Measurements from ENCODE around the gene KANK3. TPM values are rescaled to one million over a fixed set of nuclear protein-coding genes. Genes with fewer than 3 reads are reported as not detected.
"Not testable (repeated sequence)": the region's sequence is repeated elsewhere in the genome, so short reads cannot be mapped to it uniquely, and the experiment has no call there.

Gene KANK3
- total RNA-seq, 1 donor from 2014 or later, result 10.4 TPM

DNA sequence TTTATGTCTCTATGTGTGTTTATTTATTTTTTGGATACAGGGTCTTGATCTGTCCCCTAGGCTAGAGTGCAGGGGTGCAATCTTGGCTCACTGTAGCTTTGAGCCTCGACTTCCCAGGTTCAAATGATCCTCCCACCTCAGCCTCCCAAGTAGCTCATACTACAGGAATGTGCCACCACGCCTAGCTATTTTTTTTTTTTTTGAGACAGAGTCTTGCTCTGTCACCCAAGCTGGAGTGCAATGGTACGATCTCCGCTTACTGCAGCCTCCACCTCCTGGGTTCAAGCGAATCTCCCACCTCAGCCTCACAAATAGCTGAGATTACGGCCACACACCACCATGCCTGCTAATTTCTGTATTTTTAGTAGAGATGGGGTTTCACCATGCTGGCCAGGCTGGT, 15.9 kb upstream of the KANK3 start:
- H3K36me3 ChIP-seq (ENCODE audit: control insufficient read depth in 3 of 3, insufficient read depth in 3 of 3, low read length in 3 of 3), result no peaks in the 10 kb centered on the region
- peaks cover 0 to 3% (median 0%) of the 10 kb centered on the region in 3 donors for H3K9me3 ChIP-seq (ENCODE audit: control insufficient read depth in 3 of 3, low read length in 3 of 3)
- no peak overlapping the region for H3K4me3 ChIP-seq (ENCODE audit: low read length in 3 of 3)
- H3K27ac ChIP-seq (ENCODE audit: low read depth, low read length), result no peak overlapping the region
- H3K27me3 ChIP-seq (ENCODE audit: control insufficient read depth in 3 of 3, insufficient read depth in 3 of 3, low read length in 3 of 3), result no peaks in the 10 kb centered on the region
- peaks cover 17 to 31% (median 26%) of the 10 kb centered on the region in 3 donors for H3K4me1 ChIP-seq (ENCODE audit: control insufficient read depth in 3 of 3, insufficient read depth in 3 of 3, low read length in 3 of 3)
- H3K9ac ChIP-seq (ENCODE audit: low read depth in 1 of 3, low read length in 3 of 3), result no peak overlapping the region

DNA sequence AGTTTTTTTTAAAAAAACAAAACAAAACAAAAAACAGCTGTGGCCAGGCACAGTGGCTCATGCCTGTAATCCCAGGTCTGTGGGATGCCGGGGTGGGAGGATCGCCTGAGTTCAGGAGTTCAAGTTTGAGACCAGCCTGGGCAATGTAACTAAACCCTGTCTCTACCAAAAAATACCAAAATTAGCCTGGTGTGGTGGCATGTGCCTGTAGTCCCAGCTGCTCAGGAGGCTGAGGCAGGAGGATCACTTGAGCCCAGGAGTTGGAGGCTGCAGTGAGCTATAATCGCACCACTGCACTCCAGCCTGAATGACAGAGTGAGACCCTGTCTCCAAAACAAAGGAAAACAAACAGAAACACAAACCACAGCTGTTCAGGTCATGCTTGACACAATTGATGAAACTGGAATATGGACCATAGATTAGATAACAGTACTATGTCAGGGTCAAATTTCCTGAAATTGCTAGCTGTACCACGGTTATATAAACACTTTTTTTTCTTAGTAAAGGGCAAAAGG, 14.0 kb upstream of the KANK3 start:
- Histone ChIP-seq H3K9ac (ENCODE audit: low read depth in 1 of 3, low read length in 3 of 3) (no peak overlapping the region), H3K9me3 (ENCODE audit: control insufficient read depth in 3 of 3, low read length in 3 of 3) (peaks cover 0 to 3% (median 0%) of the 10 kb centered on the region in 3 donors), H3K4me1 (ENCODE audit: control insufficient read depth in 3 of 3, insufficient read depth in 3 of 3, low read length in 3 of 3) (peaks cover 11 to 20% (median 18%) of the 10 kb centered on the region in 3 donors), H3K36me3 (ENCODE audit: control insufficient read depth in 3 of 3, insufficient read depth in 3 of 3, low read length in 3 of 3) (no peaks in the 10 kb centered on the region), H3K27me3 (ENCODE audit: control insufficient read depth in 3 of 3, insufficient read depth in 3 of 3, low read length in 3 of 3) (no peaks in the 10 kb centered on the region), H3K4me3 (ENCODE audit: low read length in 3 of 3) (no peak overlapping the region), H3K27ac (ENCODE audit: low read depth, low read length) (no peak overlapping the region)

DNA sequence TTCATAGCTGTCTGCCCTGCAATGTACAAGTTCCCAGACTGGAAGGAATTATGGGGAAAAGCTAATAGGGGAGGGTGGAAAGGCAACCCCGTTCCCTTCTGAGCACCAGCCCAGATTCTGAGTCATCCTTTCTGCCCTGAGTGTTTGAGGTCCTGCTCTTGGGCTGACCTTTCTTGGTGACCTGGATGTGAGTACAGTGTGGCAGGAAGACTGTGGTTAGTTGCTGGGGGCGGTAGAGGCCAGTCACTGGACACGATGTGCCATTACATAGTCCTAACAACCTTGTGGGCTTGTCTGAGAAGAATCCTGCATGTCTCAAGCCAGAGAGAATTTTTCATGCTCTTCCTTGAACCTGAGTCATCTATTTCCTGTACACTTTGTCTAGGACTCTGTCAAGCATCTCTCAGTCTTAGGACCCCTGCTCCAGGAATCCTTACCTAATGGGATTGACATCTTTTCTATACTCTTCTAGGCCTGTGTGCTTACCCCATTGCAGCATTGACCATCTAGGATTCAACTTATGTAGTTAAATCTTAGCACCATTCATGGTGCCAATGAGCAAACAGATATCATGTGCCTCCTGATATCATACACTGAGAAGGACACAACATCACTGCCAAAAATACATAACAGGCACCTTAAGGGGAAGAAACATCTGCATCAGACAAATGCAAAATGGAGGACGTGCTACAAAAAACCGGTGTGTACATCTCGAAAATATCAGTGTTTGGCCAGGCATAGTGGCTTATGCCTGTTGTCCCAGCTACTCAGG, 12.8 kb upstream of the KANK3 start:
- Histone ChIP-seq H3K27ac (ENCODE audit: low read depth, low read length) (peak overlapping the region; percentile 59), H3K4me3 (ENCODE audit: low read length in 3 of 3) (no peak overlapping the region), H3K4me1 (ENCODE audit: control insufficient read depth in 3 of 3, insufficient read depth in 3 of 3, low read length in 3 of 3) (peaks cover 6 to 14% (median 13%) of the 10 kb centered on the region in 3 donors), H3K9me3 (ENCODE audit: control insufficient read depth in 3 of 3, low read length in 3 of 3) (peaks cover 0 to 3% (median 0%) of the 10 kb centered on the region in 3 donors), H3K36me3 (ENCODE audit: control insufficient read depth in 3 of 3, insufficient read depth in 3 of 3, low read length in 3 of 3) (no peaks in the 10 kb centered on the region), H3K27me3 (ENCODE audit: control insufficient read depth in 3 of 3, insufficient read depth in 3 of 3, low read length in 3 of 3) (no peaks in the 10 kb centered on the region), H3K9ac (ENCODE audit: low read depth in 1 of 3, low read length in 3 of 3) (no peak overlapping the region)

DNA sequence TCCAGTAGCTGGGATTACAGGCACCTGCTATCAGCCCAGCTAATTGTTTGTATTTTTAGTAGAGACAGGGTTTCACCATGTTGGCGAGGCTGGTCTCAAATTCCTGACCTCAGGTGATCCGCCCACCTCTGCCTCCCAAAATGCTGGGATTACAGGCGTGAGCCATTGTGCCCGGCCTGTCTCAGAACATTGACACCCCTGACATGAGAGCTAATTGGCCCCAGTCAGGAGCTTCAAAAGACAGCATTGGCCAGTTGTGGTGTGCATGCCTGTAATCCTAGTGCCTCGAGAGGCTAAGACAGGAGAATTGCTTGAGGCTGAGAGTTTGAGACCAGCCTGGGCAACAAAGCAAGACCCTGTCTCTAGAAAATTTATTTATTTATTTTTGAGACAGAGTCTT, 9.8 kb upstream of the KANK3 start:
- not testable (repeated sequence) for H3K4me3 ChIP-seq (ENCODE audit: low read length in 3 of 3); H3K36me3 ChIP-seq (ENCODE audit: control insufficient read depth in 3 of 3, insufficient read depth in 3 of 3, low read length in 3 of 3); H3K27ac ChIP-seq (ENCODE audit: low read depth, low read length)

DNA sequence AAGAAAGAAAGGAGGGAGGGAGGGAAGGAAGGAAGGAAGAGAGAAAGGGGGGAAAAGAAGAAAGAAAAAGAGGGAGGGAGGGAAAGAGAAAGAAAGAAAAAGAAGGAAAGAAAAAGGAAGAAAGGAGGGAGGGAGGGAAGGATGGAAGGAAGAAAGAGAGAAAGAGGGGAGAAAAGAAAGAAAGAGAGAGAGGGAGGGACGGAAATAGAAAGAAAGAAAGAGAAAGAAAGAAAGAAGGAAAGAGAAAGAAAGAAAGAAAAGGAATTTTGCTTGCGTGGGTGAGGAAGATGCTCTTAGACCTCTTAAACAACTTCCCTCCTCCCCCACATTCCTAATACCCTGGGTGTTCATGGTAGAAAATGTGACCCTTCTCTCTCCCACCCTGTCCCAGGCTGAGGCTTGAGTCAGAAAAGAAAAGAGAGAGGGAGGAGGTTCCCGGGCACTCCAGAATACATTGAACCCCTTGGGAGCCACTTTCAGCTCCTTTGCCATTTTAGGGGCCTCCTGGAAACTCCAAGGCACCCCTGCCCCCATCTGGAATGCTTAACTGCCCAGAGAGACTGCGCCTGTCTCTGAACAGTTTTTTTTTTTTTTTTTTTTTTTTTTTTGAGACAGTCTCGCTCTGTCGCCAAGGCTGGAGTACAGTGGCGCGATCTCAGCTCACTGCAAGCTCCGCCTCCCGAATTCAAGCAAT, 9.2 kb upstream of the KANK3 start:
- Histone ChIP-seq H3K4me3 (ENCODE audit: low read length in 3 of 3) (peak overlapping the region in 1 of 3 donors; percentile 3), H3K4me1 (ENCODE audit: control insufficient read depth in 3 of 3, insufficient read depth in 3 of 3, low read length in 3 of 3) (peaks cover 9 to 18% (median 17%) of the 10 kb centered on the region in 3 donors), H3K27ac (ENCODE audit: low read depth, low read length) (no peak overlapping the region), H3K36me3 (ENCODE audit: control insufficient read depth in 3 of 3, insufficient read depth in 3 of 3, low read length in 3 of 3) (no peaks in the 10 kb centered on the region), H3K9ac (ENCODE audit: low read depth in 1 of 3, low read length in 3 of 3) (peak overlapping the region in 2 of 3 donors; percentile 16 to 20), H3K9me3 (ENCODE audit: control insufficient read depth in 3 of 3, low read length in 3 of 3) (peaks cover 0 to 3% (median 0%) of the 10 kb centered on the region in 3 donors), H3K27me3 (ENCODE audit: control insufficient read depth in 3 of 3, insufficient read depth in 3 of 3, low read length in 3 of 3) (no peaks in the 10 kb centered on the region)

More for the DNA sequence above, 9.8 kb upstream of the KANK3 start:
- H3K4me1 ChIP-seq (ENCODE audit: control insufficient read depth in 3 of 3, insufficient read depth in 3 of 3, low read length in 3 of 3), result peaks cover 6 to 15% (median 14%) of the 10 kb centered on the region in 3 donors
- not testable (repeated sequence) for H3K9me3 ChIP-seq (ENCODE audit: control insufficient read depth in 3 of 3, low read length in 3 of 3); H3K27me3 ChIP-seq (ENCODE audit: control insufficient read depth in 3 of 3, insufficient read depth in 3 of 3, low read length in 3 of 3)
- peak overlapping the region in 1 of 3 donors; percentile 33 for H3K9ac ChIP-seq (ENCODE audit: low read depth in 1 of 3, low read length in 3 of 3)

DNA sequence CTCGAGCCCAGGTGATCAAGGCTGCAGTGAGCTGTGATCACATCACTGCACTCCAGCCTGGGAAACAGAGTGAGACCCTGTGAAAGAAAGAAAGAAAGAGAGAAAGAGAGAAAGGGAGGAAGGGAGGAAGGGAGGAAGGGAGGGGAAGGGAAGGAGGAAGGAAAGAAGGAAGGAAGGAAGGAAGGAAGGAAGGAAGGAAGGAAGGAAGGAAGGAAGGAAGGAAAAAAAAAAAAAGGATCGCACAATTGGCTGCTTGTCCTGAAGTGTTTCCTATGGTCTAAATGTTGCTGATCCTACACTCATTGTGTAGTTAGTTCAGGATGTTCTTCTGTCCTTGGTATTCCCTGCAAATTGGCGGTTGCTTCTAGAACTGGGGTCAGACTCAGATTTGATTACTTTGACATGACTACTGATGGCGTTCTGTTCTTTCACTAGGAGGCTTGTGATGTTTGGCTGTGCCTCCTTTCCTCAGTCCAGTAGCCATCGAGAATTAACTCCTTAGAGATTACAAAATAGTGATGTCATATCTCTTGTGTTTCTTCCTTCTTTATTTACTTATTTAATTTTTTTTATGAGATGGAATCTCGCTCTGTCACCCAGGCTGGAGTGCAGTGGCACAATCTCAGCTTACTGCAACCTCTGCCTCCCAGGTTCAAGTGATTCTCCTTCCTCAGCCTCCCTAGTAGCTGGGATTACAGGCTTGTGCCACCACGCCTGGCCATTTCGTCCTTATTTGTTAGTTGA, 6.7 kb upstream of the KANK3 start:
- H3K27ac ChIP-seq (ENCODE audit: low read depth, low read length); H3K27me3 ChIP-seq (ENCODE audit: control insufficient read depth in 3 of 3, insufficient read depth in 3 of 3, low read length in 3 of 3); H3K4me3 ChIP-seq (ENCODE audit: low read length in 3 of 3); H3K36me3 ChIP-seq (ENCODE audit: control insufficient read depth in 3 of 3, insufficient read depth in 3 of 3, low read length in 3 of 3); H3K9ac ChIP-seq (ENCODE audit: low read depth in 1 of 3, low read length in 3 of 3); H3K9me3 ChIP-seq (ENCODE audit: control insufficient read depth in 3 of 3, low read length in 3 of 3): not testable (repeated sequence)
- peaks cover 7 to 15% (median 9%) of the 10 kb centered on the region in 3 donors for H3K4me1 ChIP-seq (ENCODE audit: control insufficient read depth in 3 of 3, insufficient read depth in 3 of 3, low read length in 3 of 3)

DNA sequence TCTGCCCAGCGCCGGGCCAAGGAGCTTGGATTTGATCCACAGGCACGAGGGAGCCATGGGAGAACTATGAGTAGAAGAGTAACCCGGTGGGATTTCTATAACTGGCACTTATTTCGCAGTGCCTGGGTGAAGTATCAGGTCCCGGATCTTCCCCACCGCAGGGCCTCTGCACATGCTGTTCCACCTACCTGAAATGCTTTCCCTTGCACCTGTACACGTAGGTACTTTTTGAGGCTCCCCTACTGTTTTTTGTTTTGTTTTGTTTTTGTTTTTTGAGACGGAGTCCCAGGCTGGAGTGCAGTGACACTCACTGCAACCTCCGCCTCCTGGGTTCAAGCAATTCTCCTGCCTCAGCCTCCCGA, 402 bp upstream of the KANK3 start:
- Histone ChIP-seq H3K27me3 (ENCODE audit: control insufficient read depth in 3 of 3, insufficient read depth in 3 of 3, low read length in 3 of 3) (peaks cover 15 to 28% (median 16%) of the 10 kb centered on the region in 3 donors), H3K9ac (ENCODE audit: low read depth in 1 of 3, low read length in 3 of 3) (no peak overlapping the region), H3K27ac (ENCODE audit: low read depth, low read length) (no peak overlapping the region), H3K9me3 (ENCODE audit: control insufficient read depth in 3 of 3, low read length in 3 of 3) (no peaks in the 10 kb centered on the region), H3K4me3 (ENCODE audit: low read length in 3 of 3) (peak overlapping the region in 2 of 3 donors; percentile 6 to 61), H3K36me3 (ENCODE audit: control insufficient read depth in 3 of 3, insufficient read depth in 3 of 3, low read length in 3 of 3) (no peaks in the 10 kb centered on the region), H3K4me1 (ENCODE audit: control insufficient read depth in 3 of 3, insufficient read depth in 3 of 3, low read length in 3 of 3) (peaks cover 3 to 10% (median 4%) of the 10 kb centered on the region in 3 donors)

DNA sequence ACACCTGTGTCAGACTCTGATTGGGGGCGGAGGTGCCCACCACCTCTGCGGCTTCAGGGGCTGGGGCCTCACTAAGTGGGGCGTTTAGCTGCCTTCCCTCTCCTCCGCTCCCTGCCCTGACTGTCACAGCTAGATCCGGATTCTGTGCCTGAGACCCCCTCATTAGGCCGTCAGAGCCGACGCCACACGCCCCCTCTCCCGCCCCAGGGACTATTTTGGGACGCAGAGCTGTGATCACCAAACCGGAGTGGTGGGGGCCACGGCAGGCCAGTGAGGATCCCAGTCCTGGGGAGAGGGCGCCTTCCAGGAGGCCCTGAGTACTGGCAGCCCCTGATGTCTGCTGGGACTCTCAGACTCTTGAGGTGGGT, 762 bp downstream of the KANK3 start:
- H3K36me3 ChIP-seq (ENCODE audit: control insufficient read depth in 3 of 3, insufficient read depth in 3 of 3, low read length in 3 of 3), result no peaks in the 10 kb centered on the region
- H3K27ac ChIP-seq (ENCODE audit: low read depth, low read length), result peak overlapping the region; percentile 86
- H3K27me3 ChIP-seq (ENCODE audit: control insufficient read depth in 3 of 3, insufficient read depth in 3 of 3, low read length in 3 of 3), result peaks cover 16 to 36% (median 19%) of the 10 kb centered on the region in 3 donors
- H3K9me3 ChIP-seq (ENCODE audit: control insufficient read depth in 3 of 3, low read length in 3 of 3), result no peaks in the 10 kb centered on the region
- peak overlapping the region; percentile 20 to 68 (median 51) for H3K4me3 ChIP-seq (ENCODE audit: low read length in 3 of 3)
- H3K4me1 ChIP-seq (ENCODE audit: control insufficient read depth in 3 of 3, insufficient read depth in 3 of 3, low read length in 3 of 3), result peaks cover 0 to 7% (median 3%) of the 10 kb centered on the region in 3 donors
- H3K9ac ChIP-seq (ENCODE audit: low read depth in 1 of 3, low read length in 3 of 3), result peak overlapping the region in 2 of 3 donors; percentile 56 to 68

DNA sequence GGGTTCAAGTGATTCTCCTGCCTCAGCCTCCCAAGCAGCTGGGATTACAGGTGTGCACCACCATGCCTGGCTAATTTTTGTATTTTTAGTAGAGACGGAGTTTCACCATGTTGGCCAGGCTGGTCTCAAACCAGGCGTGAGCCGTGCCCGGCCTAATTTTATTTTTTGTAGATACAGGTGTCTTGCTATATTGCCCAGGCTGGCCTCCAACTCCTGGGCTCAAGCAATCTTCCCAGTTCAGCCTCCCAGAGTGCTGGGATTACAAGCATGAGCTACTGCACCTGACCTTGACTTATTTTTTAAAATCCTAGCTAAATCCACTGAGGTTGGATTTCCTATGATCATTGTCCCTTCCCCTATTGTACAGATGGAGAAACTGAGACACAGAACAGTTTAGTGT, 1.6 kb downstream of the KANK3 start:
- peak overlapping the region in 1 of 3 donors; percentile 38 for H3K4me3 ChIP-seq (ENCODE audit: low read length in 3 of 3)
- H3K36me3 ChIP-seq (ENCODE audit: control insufficient read depth in 3 of 3, insufficient read depth in 3 of 3, low read length in 3 of 3); H3K9ac ChIP-seq (ENCODE audit: low read depth in 1 of 3, low read length in 3 of 3); H3K9me3 ChIP-seq (ENCODE audit: control insufficient read depth in 3 of 3, low read length in 3 of 3); H3K4me1 ChIP-seq (ENCODE audit: control insufficient read depth in 3 of 3, insufficient read depth in 3 of 3, low read length in 3 of 3): not testable (repeated sequence)
- H3K27ac ChIP-seq (ENCODE audit: low read depth, low read length), result peak overlapping the region; percentile 86
- peaks cover 16 to 40% (median 19%) of the 10 kb centered on the region in 3 donors for H3K27me3 ChIP-seq (ENCODE audit: control insufficient read depth in 3 of 3, insufficient read depth in 3 of 3, low read length in 3 of 3)
